ENCODE results near the gene ZFP36L2.

- TF ChIP-seq EP300 (IDR thresholded peaks at IDR 0.05) (no peak), CTCF (IDR thresholded peaks at IDR 0.05) (peak in 1 of 3 experiments; percentile 32), POLR2A (IDR thresholded peaks at IDR 0.05; ENCODE audit: low read depth) (no peak)
Observed at GRCh38 chr2:43218155-43218701, 8.2 kb downstream of the ZFP36L2 start.
